Endothelial cell of umbilical vein (primary cell): Measurements from ENCODE around the gene TUNAR.

Experiments used
- CTCF ChIP-seq, 2 donors: IDR thresholded peaks; 1 replicate in 1 of 2; 2 replicates in 1 of 2; pipeline ENCODE4 v1.5.1; 2011; ENCODE audit warnings: low read length in 2 of 2, mild to moderate bottlenecking in 2 of 2, moderate library complexity in 2 of 2, control low read depth in 1 of 2, inconsistent platforms in 1 of 2, low read depth in 1 of 2; ENCODE audit not compliant: insufficient read depth in 1 of 2; ENCODE audit errors: extremely low read depth in 1 of 2
- EZH2 ChIP-seq: IDR thresholded peaks from 2 replicates; pipeline ENCODE4 v1.6.1; 2012; ENCODE audit warnings: borderline replicate concordance, low read depth, mild to moderate bottlenecking, moderate library complexity, low read length, inconsistent platforms; ENCODE audit not compliant: severe bottlenecking
- JUN ChIP-seq: IDR thresholded peaks from 2 replicates; pipeline ENCODE4 v1.6.1; 2011; ENCODE audit warnings: borderline replicate concordance, low read depth; ENCODE audit not compliant: insufficient read length, insufficient read depth
- MAX ChIP-seq: IDR thresholded peaks from 2 replicates; pipeline ENCODE4 v1.6.1; 2011; ENCODE audit not compliant: insufficient read depth, insufficient read length
- MYC ChIP-seq: IDR thresholded peaks from one replicate; pipeline ENCODE4 v1.6.1; 2011; ENCODE audit warnings: mild to moderate bottlenecking, low read depth, low read length
- POLR2A ChIP-seq: IDR thresholded peaks from 2 replicates; pipeline ENCODE4 v1.6.1; 2012; ENCODE audit warnings: low read depth, mild to moderate bottlenecking, control low read depth, low read length
- POLR2AphosphoS5 ChIP-seq: IDR thresholded peaks from 2 replicates; pipeline ENCODE4 v1.6.1; 2012; ENCODE audit warnings: low read depth, mild to moderate bottlenecking, control low read depth, low read length, moderate library complexity; ENCODE audit not compliant: insufficient read depth

GRCh38 chr14:95915330-95915729 is 38.7 kb downstream of the TUNAR start:
- TF ChIP-seq EZH2, result no peak
- no peak for TF ChIP-seq MAX
- no peak for TF ChIP-seq CTCF (IDR thresholded peaks at IDR 0.05; ENCODE audit: extremely low read depth in 1 of 2, insufficient read depth in 1 of 2, low read depth in 1 of 2, low read length in 2 of 2)
- TF ChIP-seq JUN, result no peak
- TF ChIP-seq POLR2A, result no peak
- no peak for TF ChIP-seq MYC
- no peak for TF ChIP-seq POLR2AphosphoS5
